K562 (cell line): Measurements from ENCODE around the gene HIVEP3. TPM values are rescaled to one million over a fixed set of nuclear protein-coding genes. Genes with fewer than 3 reads are reported as not detected.

Source experiments
- ATAC-seq: fragments of 200-7000 bp; cut with Tn5 transposase; 3 replicates; pipeline ENCODE4 v1.9.1; 2020; ENCODE audit warnings: moderate library complexity
- BruUV-seq: library from RNA; stranded (reverse); fragments of 400-500 nt; replicated peaks from 2 replicates; lab custom pipeline; 2021; lab: Mats Ljungman, UMichigan
- CTCF ChIA-PET: fragments of 300-600 bp; formaldehyde crosslinking; extraction: SDS; loops from one replicate; lab custom pipeline; 2021; ENCODE audit warnings: low intra/inter-chr PET ratio; lab: Yijun Ruan, JAX
- POLR2A ChIA-PET: fragments of 300-600, 350-650 bp; sonication (Branson Sonifier 250); formaldehyde crosslinking; extraction: SDS; loops from one replicate; lab custom pipeline; 2021; ENCODE audit warnings: antibody characterized with exemption, inconsistent platforms; lab: Yijun Ruan, JAX
- DNase-seq, 4 experiments: peaks; one replicate each; pipeline versions ENCODE4 v3.0.0 to v3.0.0-alpha.2; 2011 to 2018; ENCODE audit warnings: low spot score in 3 of 4, mixed read lengths in 3 of 4; ENCODE audit errors: extremely low read depth in 1 of 4
- FAIRE-seq: peaks from 2 replicates; lab custom pipeline; 2011; peaks lifted over from hg19 to GRCh38; lab: Jason Lieb, UNC
- H2AFZ ChIP-seq: 2 replicates; pipeline ENCODE4 v1.6.0; 2011; ENCODE audit warnings: low read depth, low read length, control low read depth, inconsistent platforms
- H3K27ac ChIP-seq: fragments of 200-600 bp; 3 replicates; pipeline ENCODE4 v1.8.0; 2011; ENCODE audit warnings: low read depth, mild to moderate bottlenecking, control low read depth, inconsistent platforms, low read length, moderate library complexity, mixed read lengths; ENCODE audit errors: extremely low read depth
- H3K27me3 ChIP-seq, 2 experiments: fragments of 300-600 bp in 1 of 2; 2 replicates in 1 of 2; 3 replicates in 1 of 2; pipeline versions ENCODE4 v1.6.0 to v1.8.0; 2011; ENCODE audit warnings: inconsistent platforms in 2 of 2, low read length in 2 of 2, mild to moderate bottlenecking in 1 of 2, mixed read lengths in 1 of 2, moderate library complexity in 1 of 2; ENCODE audit not compliant: control insufficient read depth in 2 of 2, insufficient read depth in 2 of 2
- H3K36me3 ChIP-seq: fragments of 300-600 bp; 3 replicates; pipeline ENCODE4 v1.8.0; 2011; ENCODE audit warnings: mild to moderate bottlenecking, low read length, inconsistent platforms; ENCODE audit not compliant: control insufficient read depth, insufficient read depth
- H3K4me1 ChIP-seq, 2 experiments: fragments of 200-600 bp in 1 of 2; replicated peaks in 1 of 2; 2 replicates in 1 of 2; 3 replicates in 1 of 2; pipeline versions ENCODE4 v1.5.1 to v1.8.0; 2011; ENCODE audit warnings: inconsistent platforms in 2 of 2, low read length in 2 of 2, mild to moderate bottlenecking in 1 of 2, mixed read lengths in 1 of 2, moderate library complexity in 1 of 2; ENCODE audit not compliant: control insufficient read depth in 2 of 2, insufficient read depth in 2 of 2
- H3K4me2 ChIP-seq: 2 replicates; pipeline ENCODE4 v1.6.1; 2011; ENCODE audit warnings: low read length, control low read depth, inconsistent platforms, mixed read lengths; ENCODE audit not compliant: insufficient read depth
- H3K4me3 ChIP-seq: fragments of 200-600 bp; sonication (generic), shearing (Covaris generic); 2 replicates; pipeline ENCODE4 v1.5.1; 2016; ENCODE audit warnings: control low read depth, inconsistent platforms
- H3K79me2 ChIP-seq: fragments of 200-600 bp; 3 replicates; pipeline ENCODE4 v1.8.0; 2011; ENCODE audit warnings: low read length, inconsistent platforms; ENCODE audit not compliant: control insufficient read depth, insufficient read depth
- H3K9ac ChIP-seq, 2 experiments: 2 replicates each; pipeline versions ENCODE4 v1.6.0 to v1.6.1; 2011; ENCODE audit warnings: low read depth in 2 of 2, low read length in 2 of 2, control low read depth in 1 of 2, inconsistent platforms in 1 of 2, mild to moderate bottlenecking in 1 of 2, mixed read lengths in 1 of 2; ENCODE audit not compliant: insufficient read depth in 1 of 2
- H3K9me1 ChIP-seq: one replicate; pipeline ENCODE4 v1.6.0; 2011; ENCODE audit warnings: inconsistent platforms, mild to moderate bottlenecking, low read length, moderate library complexity; ENCODE audit not compliant: control insufficient read depth, insufficient read depth
- H3K9me3 ChIP-seq: replicated peaks from 2 replicates; pipeline ENCODE4 v1.5.1; 2011; ENCODE audit warnings: low read depth, low read length, inconsistent platforms; ENCODE audit not compliant: control insufficient read depth, insufficient read depth
- H4K20me1 ChIP-seq: replicated peaks from 2 replicates; pipeline ENCODE4 v1.6.1; 2011; ENCODE audit warnings: low read length, inconsistent platforms, mixed read lengths; ENCODE audit not compliant: control insufficient read depth, insufficient read depth
- EGR1 ChIP-seq: fragments of 450-650 bp; conservative IDR thresholded peaks from 2 replicates; pipeline ENCODE4 v1.6.1; 2017; ENCODE audit warnings: mild to moderate bottlenecking
- FOXO4 ChIP-seq: fragments of 450-650 bp; formaldehyde crosslinking; IDR thresholded peaks from 2 replicates; pipeline ENCODE4 v1.4.0; 2020; ENCODE audit warnings: mild to moderate bottlenecking, moderate library complexity
- WGBS: fragments of 100-300 bp; shearing (Covaris generic); methylation state at CpG from one replicate; pipeline ENCODE4 v1.1.6; 2016; ENCODE audit warnings: low coverage, mixed read lengths; ENCODE audit not compliant: insufficient coverage; ENCODE audit errors: missing lambda C conversion rate; 5-methylcytosine and 5-hydroxymethylcytosine counted together
- in situ Hi-C: fragments of 300-500 bp; cut with MboI; formaldehyde crosslinking; loops from 4 replicates; pipeline ENCODE4 v1.15.0; 2018; ENCODE audit warnings: inconsistent platforms, mixed read lengths
- intact Hi-C: fragments of 100-400 bp; cut with micrococcal nuclease; formaldehyde crosslinking; loops from 2 replicates; pipeline ENCODE4 v1.14.2; 2022
- polyA plus RNA-seq, 8 experiments: library from polyadenylated mRNA; depleted of rRNA in 4 of 8; stranded (reverse) in 5 of 8; unstranded in 3 of 8; fragments of >200 nt; fragmentation: Nextera tagmentation in 2 of 8; fragmentation: Illumina TruSeq in 1 of 8; extraction: Ambion mirVana in 2 of 8; extraction: Trizol in 1 of 8; gene quantifications; 2 replicates each; pipeline versions ENCODE4 v1.2.1 to v1.2.3, GENCODE V29; 2011 to 2014; ENCODE audit warnings: inconsistent platforms in 1 of 8, missing spikeins in 1 of 8
- total RNA-seq, 7 experiments: library from RNA; depleted of rRNA in 6 of 7; stranded (reverse); fragments of >200 nt in 6 of 7; fragmentation: Illumina TruSeq in 2 of 7; extraction: Trizol in 2 of 7; gene quantifications; 2 replicates each; pipeline versions ENCODE4 v1.2.1 to v1.2.3, GENCODE V29; 2011 to 2021; ENCODE audit warnings: low replicate concordance in 1 of 7

HIVEP3 gene
- total and polyA plus RNA-seq, 9 of the 15 experiments (the other 6 are each of a cell fraction or from before 2014, with no cell fraction given): 0.09 to 0.58 (median 0.34) TPM; not detected in 1

DNA sequence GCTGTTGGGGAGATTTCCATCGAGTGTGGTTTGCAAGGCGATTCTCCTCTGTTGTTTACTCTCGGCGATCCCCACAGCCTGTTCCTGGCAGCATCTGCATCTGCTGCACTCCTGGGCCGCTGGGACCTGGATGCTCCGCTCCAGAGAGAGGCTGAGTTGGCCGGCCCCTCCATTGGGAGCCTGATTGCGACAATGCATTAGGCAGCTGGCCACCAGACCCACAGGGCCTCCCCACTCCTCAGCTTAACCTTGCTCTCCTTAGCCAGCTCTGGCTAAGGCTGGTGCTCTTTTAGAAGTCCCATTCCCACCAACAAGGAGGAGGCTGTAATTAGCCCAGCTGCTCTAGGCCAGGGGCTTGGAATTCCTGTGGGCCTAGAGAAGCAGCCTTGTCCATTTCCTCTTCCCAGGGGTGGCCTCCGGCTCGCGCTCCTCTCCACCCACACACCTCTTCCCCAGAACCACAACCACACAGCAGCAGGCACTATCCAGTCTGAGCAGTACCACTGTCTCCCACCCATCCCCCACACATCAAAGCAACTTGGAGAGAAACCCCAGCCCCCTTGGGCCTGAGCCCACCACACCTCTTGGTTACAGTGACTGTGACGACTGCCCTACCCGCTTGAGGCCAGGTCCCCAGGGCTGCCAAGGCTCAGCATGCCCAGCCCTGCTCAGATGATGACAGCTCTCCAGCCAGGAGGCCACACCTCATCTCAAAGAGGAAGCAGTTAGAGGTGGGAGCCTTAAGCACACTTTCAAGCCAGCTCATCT lies 240.4 kb downstream of the HIVEP3 start:
- CTCF ChIA-PET: no interaction called here

More for the DNA sequence above, 240.4 kb downstream of the HIVEP3 start:
- Histone ChIP-seq H3K4me2 (no peak overlapping the region), H3K9me1 (peaks cover 3% of the 10 kb centered on the region), H3K27ac (no peak overlapping the region), H3K36me3 (no peaks in the 10 kb centered on the region), H3K9ac (no peak overlapping the region), H3K79me2 (no peaks in the 10 kb centered on the region), H4K20me1 (no peaks in the 10 kb centered on the region), H3K27me3 (peaks cover 4 to 61% of the 10 kb centered on the region in 2 experiments), H3K9me3 (no peaks in the 10 kb centered on the region), H3K4me1 (no peaks in the 10 kb centered on the region), H3K4me3 (no peak overlapping the region), H2AFZ (no peak overlapping the region)
- 2% methylated on average over 13 of the region's 13 CpGs for WGBS
- ATAC-seq (no peak), DNase-seq (no peak), FAIRE-seq (no peak)
- in situ Hi-C loops: no loop called here
- BruUV-seq: no TSS peak
- TF ChIP-seq FOXO4 (CRISPR knock-in tag) (no peak), EGR1 (0 out of 2 replicates have a peak, but pooled peaks have one; percentile 21)
- intact Hi-C loops: no loop called here
- POLR2A ChIA-PET: interaction anchor here (0.7 kb wide), 1 partner anchor 224 kb away, joined by 3 read pairs; no protein-coding TSS in a partner anchor
